Esophagus muscularis mucosa (tissue), 4 donors: Measurements from ENCODE around the gene TSEN2. TPM values are rescaled to one million over a fixed set of nuclear protein-coding genes. Genes with fewer than 3 reads are reported as not detected.
"Not testable (repeated sequence)": the region's sequence is repeated elsewhere in the genome, so short reads cannot be mapped to it uniquely, and the experiment has no call there.

Experiments used
- DNase-seq: peaks from one replicate; pipeline ENCODE4 v3.0.0-alpha.2; 2017; ENCODE audit errors: extremely low spot score
- H3K27ac ChIP-seq, 4 donors: fragments of 200-600 bp; sonication (generic); replicated peaks in 1 of 4; 1 replicate in 3 of 4; 2 replicates in 1 of 4; pipeline ENCODE4 v1.5.1; 2016 to 2019; ENCODE audit warnings: mild to moderate bottlenecking in 1 of 4
- H3K27me3 ChIP-seq, 4 donors: fragments of 200-600 bp; sonication (generic); one replicate each; pipeline versions ENCODE4 v1.5.1 to v1.6.0; 2016 to 2019
- H3K36me3 ChIP-seq, 4 donors: fragments of 200-600 bp; sonication (generic); one replicate each; pipeline ENCODE4 v1.5.1; 2016 to 2019
- H3K4me1 ChIP-seq, 4 donors: fragments of 200-600 bp; sonication (generic); one replicate each; pipeline ENCODE4 v1.5.1; 2016 to 2019
- H3K4me3 ChIP-seq, 4 donors: fragments of 200-600 bp; sonication (generic); 1 replicate in 2 of 4; 2 replicates in 2 of 4; pipeline ENCODE4 v1.5.1; 2016 to 2019; ENCODE audit warnings: mild to moderate bottlenecking in 4 of 4, moderate library complexity in 1 of 4
- H3K9me3 ChIP-seq, 4 donors: fragments of 200-600 bp; sonication (generic); 1 replicate in 3 of 4; 2 replicates in 1 of 4; pipeline ENCODE4 v1.5.1; 2016 to 2019
- CTCF ChIP-seq, 3 experiments: fragments of 200-600 bp in 2 of 3; fragments of 450-650 bp in 1 of 3; sonication (generic) in 2 of 3; IDR thresholded peaks; one replicate each; pipeline ENCODE4 v1.5.1; 2017 to 2019; ENCODE audit warnings: antibody characterized with exemption in 3 of 3, mild to moderate bottlenecking in 2 of 3, moderate library complexity in 1 of 3
- EP300 ChIP-seq: sonication (generic); formaldehyde crosslinking; IDR thresholded peaks from one replicate; pipeline ENCODE4 v1.6.1; 2017; ENCODE audit warnings: antibody characterized with exemption
- POLR2A ChIP-seq: fragments of 450-650 bp; IDR thresholded peaks from one replicate; pipeline ENCODE4 v1.6.1; 2017; ENCODE audit warnings: antibody characterized with exemption, moderate library complexity, mild to moderate bottlenecking, low read depth
- POLR2AphosphoS5 ChIP-seq, 2 donors: sonication (generic); formaldehyde crosslinking; IDR thresholded peaks; one replicate each; pipeline ENCODE4 v1.6.1; 2017; ENCODE audit warnings: antibody characterized with exemption in 2 of 2
- WGBS: methylation state at CpG from one replicate; pipeline ENCODE4 v1.1.5; 2018; 5-methylcytosine and 5-hydroxymethylcytosine counted together
- intact Hi-C: fragments of 100-400 bp; cut with DNase I; formaldehyde crosslinking; loops from one replicate; pipeline ENCODE4 v1.15.1; 2023
- total RNA-seq, 4 donors: library from RNA; depleted of rRNA; stranded (reverse); fragments of >200 nt; gene quantifications; one replicate each; pipeline versions ENCODE4 v1.1.0 to v1.2.1, GENCODE V29; 2016

Gene TSEN2
- total RNA-seq, 4 donors from 2014 or later = 17.6 to 20.4 (median 19.4) TPM

- 94% methylated on average over 4 of the region's 4 CpGs for WGBS
- Histone ChIP-seq H3K4me3 (no peak overlapping the region), H3K27ac (no peak overlapping the region), H3K9me3 (peaks cover 0 to 9% (median 2%) of the 10 kb centered on the region in 4 donors), H3K27me3 (peaks cover 0 to 35% (median 0%) of the 10 kb centered on the region in 4 donors), H3K36me3 (no peaks in the 10 kb centered on the region), H3K4me1 (peaks cover 0 to under 1% (median 0%) of the 10 kb centered on the region in 4 donors)
- TF ChIP-seq EP300 (no peak), POLR2A (no peak), CTCF (IDR thresholded peaks at IDR 0.05) (no peak), POLR2AphosphoS5 (IDR thresholded peaks at IDR 0.05) (no peak)
- intact Hi-C loops = no loop called here
- DNase-seq = no peak
Observed at GRCh38 chr3:12447075-12447474, 37.2 kb upstream of the TSEN2 start.

- peaks cover 0 to 31% (median 0%) of the 10 kb centered on the region in 4 donors for H3K27me3 ChIP-seq
- intact Hi-C loops, H3K4me1 ChIP-seq, H3K36me3 ChIP-seq, H3K27ac ChIP-seq, DNase-seq, H3K4me3 ChIP-seq, H3K9me3 ChIP-seq: not testable (repeated sequence)
- WGBS = 76% methylated on average over 4 of the region's 4 CpGs
Observed at GRCh38 chr3:12448404-12449202, 35.7 kb upstream of the TSEN2 start.

- Histone ChIP-seq H3K36me3 (no peaks in the 10 kb centered on the region), H3K27me3 (peaks cover 0 to 17% (median 0%) of the 10 kb centered on the region in 4 donors), H3K27ac (no peak overlapping the region), H3K4me3 (no peak overlapping the region), H3K9me3 (peaks cover 0 to 9% (median 2%) of the 10 kb centered on the region in 4 donors), H3K4me1 (no peaks in the 10 kb centered on the region)
- intact Hi-C loops = no loop called here
- 79% methylated on average over 8 of the region's 8 CpGs for WGBS
- no peak for DNase-seq
- TF ChIP-seq CTCF (IDR thresholded peaks at IDR 0.05) = no peak
- TF ChIP-seq EP300 = no peak
- TF ChIP-seq POLR2A = no peak
- no peak for TF ChIP-seq POLR2AphosphoS5 (IDR thresholded peaks at IDR 0.05)
Observed at GRCh38 chr3:12449889-12450682, 34.2 kb upstream of the TSEN2 start.

- TF ChIP-seq POLR2AphosphoS5 (IDR thresholded peaks at IDR 0.05) (no peak), POLR2A (no peak), CTCF (IDR thresholded peaks at IDR 0.05) (no peak), EP300 (no peak)
- no peaks in the 10 kb centered on the region for H3K4me1 ChIP-seq
- no peak for DNase-seq
- H3K9me3 ChIP-seq = peaks cover 0 to 9% (median 2%) of the 10 kb centered on the region in 4 donors
- intact Hi-C loops = no loop called here
- no peaks in the 10 kb centered on the region for H3K36me3 ChIP-seq
- no peak overlapping the region for H3K27ac ChIP-seq
- H3K27me3 ChIP-seq = peaks cover 0 to 3% (median 0%) of the 10 kb centered on the region in 4 donors
- H3K4me3 ChIP-seq = no peak overlapping the region
- WGBS = 85% methylated on average over 4 of the region's 5 CpGs
Observed at GRCh38 chr3:12451481-12451880, 32.8 kb upstream of the TSEN2 start.

- no peak for DNase-seq
- Histone ChIP-seq H3K36me3 (no peaks in the 10 kb centered on the region), H3K4me3 (no peak overlapping the region), H3K4me1 (no peaks in the 10 kb centered on the region), H3K27ac (no peak overlapping the region), H3K27me3 (no peaks in the 10 kb centered on the region), H3K9me3 (peaks cover 0 to 9% (median 2%) of the 10 kb centered on the region in 4 donors)
- intact Hi-C loops = no loop called here
- whole genome bisulfite sequencing = 85% methylated on average over 1 of the region's 1 CpG
- no peak for TF ChIP-seq CTCF (IDR thresholded peaks at IDR 0.05)
- TF ChIP-seq POLR2AphosphoS5 (IDR thresholded peaks at IDR 0.05) = no peak
- TF ChIP-seq POLR2A = no peak
- TF ChIP-seq EP300 = no peak
Observed at GRCh38 chr3:12451960-12452359, 32.3 kb upstream of the TSEN2 start.
